Suprapubic skin (tissue), 3 donors: ENCODE data around the gene GPBP1.

Experiments used
- CTCF ChIP-seq, 2 donors: fragments of 200-600 bp in 1 of 2; fragments of 450-650 bp in 1 of 2; sonication (generic) in 1 of 2; IDR thresholded peaks; one replicate each; pipeline ENCODE4 v1.5.1; 2016 to 2019; ENCODE audit warnings: antibody characterized with exemption in 2 of 2, mild to moderate bottlenecking in 1 of 2, moderate library complexity in 1 of 2
- POLR2A ChIP-seq, 2 donors: fragments of 450-650 bp; IDR thresholded peaks; one replicate each; pipeline ENCODE4 v1.6.1; 2017; ENCODE audit warnings: antibody characterized with exemption in 2 of 2, mild to moderate bottlenecking in 2 of 2, moderate library complexity in 2 of 2

- TF ChIP-seq CTCF (IDR thresholded peaks at IDR 0.05) (no peak), POLR2A (IDR thresholded peaks at IDR 0.05) (no peak)
Observed at GRCh38 chr5:57164124-57164523, 9.7 kb upstream of the GPBP1 start.
